HPDE6-E6E7 (cell line): Measurements from ENCODE around the gene KRIT1.
"Not testable (repeated sequence)": the region's sequence is repeated elsewhere in the genome, so short reads cannot be mapped to it uniquely, and the experiment has no call there.

Source experiments
- DNase-seq: peaks from one replicate; pipeline ENCODE4 v3.0.0; 2011; ENCODE audit warnings: missing footprints; ENCODE audit errors: extremely low spot score

KRIT1 gene

DNA sequence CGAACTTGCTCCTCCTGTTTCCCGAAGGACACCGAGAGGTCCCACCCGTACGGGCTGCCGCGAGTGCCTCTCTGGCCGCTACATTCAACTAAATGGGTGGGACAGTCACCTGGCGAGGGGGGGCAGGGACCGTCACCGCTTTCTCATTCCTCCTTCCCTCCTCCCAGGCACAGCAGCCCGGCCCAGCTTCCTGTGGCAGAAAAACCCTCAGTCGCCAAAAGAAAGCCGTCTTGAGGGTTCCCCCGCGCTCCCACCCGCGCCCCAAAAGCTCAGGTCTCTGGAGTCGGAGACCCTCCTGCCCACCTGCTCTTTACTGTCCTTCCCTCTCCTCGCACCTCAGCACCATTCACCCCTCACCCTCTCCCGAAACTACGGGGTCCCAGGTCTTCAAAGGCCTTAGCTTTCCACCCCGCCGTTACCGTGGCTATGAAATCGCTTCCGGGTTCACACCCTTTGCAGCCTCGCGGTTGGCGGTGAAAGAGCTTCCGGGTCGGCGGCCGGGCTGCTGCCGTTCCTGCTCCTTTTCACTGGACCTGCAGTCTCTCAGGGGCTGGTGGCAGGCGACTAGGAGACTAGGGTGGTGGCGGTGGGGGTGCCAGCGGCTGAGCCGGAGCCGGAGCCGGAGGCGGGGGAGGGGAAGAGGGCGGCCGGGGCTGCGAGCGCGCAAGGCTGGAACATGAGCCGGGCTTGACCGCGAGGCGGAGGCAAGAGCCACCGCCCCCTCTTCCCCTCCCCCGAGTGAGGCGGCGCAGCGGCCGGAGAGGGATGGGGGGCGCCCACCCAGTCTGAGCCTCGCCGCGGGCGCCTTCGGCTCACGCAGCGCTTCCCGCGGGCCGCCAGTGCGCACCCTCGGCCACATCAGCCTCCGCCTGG is at the start of gene KRIT1, which contains the start of gene ANKIB1:
Gene KRIT1, minus strand, starts transcription at position 428 of the 873 bp plus-strand sequence. CDS start 3,779 bp downstream, outside the sequence.
Gene ANKIB1, plus strand, starts transcription at position 488 of the 873 bp plus-strand sequence. CDS start 49,005 bp downstream, outside the sequence.
- peak; percentile 68 for DNase-seq

DNA sequence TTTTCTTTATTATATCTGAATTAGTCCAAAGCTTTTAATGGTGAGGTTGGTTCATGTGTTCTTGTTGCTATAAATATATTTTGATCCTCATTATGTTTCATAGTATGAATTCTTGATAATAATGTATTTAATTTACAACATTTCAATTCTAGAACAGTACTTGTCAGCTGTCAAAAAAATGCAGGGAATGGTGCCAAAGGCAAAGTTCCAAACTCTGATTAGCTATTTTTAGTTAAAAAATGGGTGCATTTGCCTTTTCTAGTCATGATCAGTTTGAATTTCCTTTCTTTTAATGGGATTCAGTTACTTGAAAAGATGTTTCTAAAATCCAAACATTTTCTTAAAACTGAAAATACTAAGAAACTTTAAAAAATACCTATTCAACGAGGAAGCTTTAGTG is 49.7 kb upstream of the KRIT1 start:
- DNase-seq: no peak

DNA sequence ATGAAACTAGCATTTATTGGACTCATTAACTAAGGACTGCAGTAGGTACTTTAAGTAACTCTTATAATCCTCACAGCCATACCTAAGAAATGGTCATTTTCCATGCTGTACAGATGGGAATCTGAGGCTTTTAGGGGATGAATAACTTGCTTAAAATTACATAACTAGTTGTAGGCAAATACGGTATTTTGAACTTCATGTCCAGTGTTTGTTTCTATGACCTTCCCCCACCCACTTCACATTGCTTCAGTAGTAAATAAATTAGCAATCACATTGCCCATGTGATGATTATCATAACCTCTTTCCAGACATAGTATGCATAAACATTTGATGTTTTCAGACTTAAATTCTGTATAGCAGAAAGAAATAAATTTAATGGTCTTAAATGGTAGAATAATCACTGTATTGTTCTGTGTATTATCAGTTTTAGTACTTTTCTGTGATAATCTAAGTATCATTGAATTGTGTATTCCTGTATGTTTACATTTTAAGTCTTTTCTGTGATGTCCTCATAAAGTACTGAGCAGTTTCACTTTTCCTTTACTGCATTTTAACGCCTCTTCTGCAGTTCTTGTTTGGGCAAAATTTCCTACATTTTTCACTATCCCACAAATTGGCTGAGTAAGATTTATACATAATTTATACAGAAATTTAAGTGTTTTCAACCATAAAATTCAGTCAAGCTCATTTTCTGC is 48.3 kb upstream of the KRIT1 start:
- no peak for DNase-seq

DNA sequence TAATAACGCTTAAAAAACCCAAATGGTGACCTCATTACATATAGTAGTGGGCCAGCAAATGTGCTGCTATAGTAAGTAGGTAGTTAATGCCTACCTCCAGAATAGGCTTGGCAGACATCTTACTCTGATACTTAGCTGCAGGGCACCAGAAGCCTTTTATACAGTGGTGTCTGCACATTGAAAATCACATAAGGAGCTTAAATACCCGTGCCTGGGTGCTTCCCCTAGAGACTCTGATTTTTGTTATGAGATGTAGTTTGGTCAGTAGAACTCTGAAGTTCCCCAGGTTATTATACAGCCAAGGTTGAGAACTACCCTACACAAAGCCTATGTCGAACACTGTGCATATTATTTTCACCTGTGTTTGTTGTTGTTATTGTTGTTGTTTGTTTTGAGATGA is 47.3 kb upstream of the KRIT1 start:
- no peak for DNase-seq

DNA sequence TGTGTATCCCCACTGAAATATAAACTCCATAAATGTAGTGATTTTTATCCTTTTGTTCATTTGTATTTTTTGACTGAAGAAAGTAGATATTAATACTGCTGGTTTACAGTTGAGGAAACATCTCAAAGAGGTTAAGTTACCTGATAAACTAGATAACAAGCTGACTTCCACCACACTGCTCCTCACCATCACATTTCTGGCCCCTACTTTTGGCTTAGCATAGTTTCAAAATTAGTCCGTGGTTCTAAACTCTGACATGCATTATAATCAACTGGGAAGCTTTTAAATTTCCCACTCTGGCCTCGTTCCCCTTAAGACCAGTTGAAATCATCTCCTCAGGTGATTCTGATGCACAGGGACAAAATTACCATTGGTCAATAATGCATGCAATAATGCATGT is 43.6 kb upstream of the KRIT1 start:
- DNase-seq: no peak

DNA sequence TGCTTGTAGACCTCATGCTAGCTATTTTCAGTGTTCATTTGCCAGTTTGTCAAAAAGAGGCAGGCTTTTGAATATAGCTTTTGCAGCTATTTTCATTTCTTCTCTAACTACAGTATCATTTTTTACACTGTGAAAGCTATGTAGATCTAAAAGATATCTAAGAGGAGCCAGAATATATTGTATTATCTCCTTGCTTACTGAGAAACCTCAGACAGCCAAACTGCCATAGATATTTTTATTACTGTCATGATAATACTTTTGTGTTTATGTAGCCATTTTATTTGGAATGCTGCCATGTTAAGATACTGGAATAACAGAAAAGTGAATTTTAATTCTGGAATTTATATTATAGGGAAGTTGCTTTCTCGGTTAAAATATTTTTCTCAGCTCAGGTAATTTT is 37.2 kb upstream of the KRIT1 start:
- no peak for DNase-seq

DNA sequence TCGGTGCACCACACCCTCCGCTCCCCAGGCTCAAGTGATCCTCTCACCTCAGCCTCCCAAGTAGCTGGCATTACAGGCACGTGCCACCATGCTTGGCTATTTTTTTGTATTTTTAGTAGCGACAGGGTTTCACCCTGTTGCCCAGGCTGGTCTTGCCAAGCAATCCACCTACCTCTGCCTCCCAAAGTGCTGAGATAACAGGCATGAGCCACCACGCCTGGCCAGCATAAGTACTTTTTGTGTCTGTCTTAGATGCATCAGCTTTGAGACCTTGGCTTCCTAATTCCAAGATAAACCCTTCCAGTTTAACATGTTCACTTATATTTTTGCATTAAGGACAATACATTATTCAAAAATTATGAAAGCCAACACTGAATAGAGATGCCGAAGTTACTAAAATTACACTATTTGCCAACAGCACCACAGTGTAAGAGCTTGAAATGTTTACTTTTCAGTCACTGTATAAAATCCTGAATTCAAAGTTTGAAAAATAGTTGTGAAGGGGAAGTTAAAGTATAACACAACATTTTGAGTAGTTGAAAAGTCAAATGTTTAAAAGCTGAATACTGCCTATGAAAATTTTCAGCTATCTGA is 36.6 kb upstream of the KRIT1 start:
- no peak for DNase-seq

DNA sequence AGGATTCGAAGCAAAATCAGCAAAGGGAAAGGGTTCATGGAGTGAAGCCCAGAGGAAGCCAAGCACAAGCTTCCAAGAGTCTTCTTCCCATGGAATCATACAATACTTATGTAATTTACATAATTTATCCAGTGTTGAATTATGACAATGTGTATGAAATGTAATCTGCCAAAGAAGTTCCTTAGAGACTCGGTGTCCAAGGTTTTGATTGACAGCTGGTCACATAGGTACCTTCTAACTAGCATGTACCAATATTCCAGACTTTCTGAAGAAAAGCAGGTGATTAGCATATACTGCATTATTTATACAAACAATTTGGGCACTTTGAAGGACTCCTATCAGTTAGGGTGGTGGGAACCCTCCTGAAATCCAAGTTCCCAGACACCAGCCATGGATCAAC is 35.3 kb upstream of the KRIT1 start:
- no peak for DNase-seq

DNA sequence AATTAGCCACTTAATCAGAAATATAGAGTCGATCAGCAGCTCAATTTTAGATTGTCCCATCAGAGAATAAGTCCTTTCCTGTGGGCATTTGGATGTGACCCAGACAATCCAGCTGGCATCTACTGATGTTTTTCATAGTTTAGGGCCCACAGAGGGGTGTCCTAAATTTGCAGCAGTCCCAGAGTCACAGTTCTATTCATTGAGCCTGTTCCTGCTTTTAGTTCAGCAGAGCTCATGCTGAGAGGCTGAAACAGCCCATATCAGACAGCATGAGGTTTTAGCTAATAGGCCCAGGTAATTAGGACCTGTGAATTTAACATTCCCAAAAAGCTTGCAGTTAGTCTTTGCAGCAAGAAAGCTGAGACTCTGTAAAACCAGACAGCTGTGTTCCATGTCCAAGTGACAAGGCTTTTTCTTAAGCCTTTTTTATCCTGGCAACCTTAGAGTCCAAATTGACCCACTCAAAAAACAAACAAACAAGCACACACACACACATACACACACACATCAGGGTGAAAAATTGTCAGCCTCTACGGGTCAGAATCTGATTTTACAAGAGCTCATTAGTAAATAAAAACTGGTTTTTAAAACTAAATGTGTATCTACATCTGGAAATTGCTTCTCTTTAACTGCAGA is 33.8 kb upstream of the KRIT1 start:
- no peak for DNase-seq

DNA sequence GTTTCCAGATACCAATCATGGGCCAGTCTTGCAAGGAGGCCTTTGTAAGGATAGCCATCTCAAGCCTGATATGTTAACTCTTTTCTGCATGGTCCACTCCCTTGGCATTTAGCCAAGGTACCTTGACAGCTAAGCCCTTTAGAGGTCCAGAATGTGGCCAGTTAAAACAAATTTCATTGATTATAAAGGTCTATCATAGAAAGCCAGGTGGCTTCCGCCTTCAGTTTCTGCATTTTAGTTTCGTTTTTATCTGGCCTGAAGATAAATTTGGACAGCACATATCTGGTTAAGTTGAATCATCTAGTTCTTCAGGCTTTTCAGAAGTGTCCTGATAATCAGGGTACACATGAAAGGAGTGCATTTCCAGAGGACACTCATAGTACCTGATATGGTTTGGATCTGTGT is 30.7 kb upstream of the KRIT1 start:
- DNase-seq: no peak

DNA sequence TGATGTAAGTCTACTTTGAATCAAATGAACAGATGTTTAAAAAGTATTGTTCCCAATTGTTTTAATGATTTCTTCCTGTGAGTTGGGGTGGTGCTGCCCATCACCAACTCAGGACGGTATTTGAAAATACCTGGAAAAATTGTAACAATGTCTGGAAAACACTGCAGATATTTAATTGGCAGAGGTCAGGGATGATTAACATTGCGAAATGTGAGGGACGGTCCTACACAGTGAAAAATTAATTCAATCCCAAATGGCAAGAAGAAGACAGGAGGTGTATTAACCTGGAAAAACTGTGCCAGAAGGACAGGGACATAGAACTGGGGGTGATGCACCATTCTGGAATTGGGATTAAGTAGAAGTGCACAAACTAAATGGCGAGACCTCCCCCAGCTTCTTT is 29.6 kb upstream of the KRIT1 start:
- DNase-seq: no peak

DNA sequence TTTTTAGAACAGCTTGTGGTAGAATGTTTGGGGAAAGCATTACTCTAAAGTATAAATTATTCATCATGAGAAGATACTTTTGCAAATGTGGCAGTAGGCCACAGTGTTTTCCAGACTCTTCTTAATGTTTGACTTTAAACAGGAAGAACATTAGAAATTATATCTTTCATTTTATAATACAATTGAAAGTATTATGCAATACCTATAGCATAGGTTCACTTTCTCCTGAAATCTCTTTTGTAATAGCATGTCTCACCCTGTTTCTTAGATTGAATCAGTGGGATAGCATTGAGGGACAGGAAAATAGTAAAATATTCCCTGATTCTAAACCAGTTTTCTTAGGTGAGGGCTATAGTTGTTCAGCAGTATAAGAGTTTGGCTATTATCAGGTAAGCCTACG is 23.2 kb upstream of the KRIT1 start:
- no peak for DNase-seq

DNA sequence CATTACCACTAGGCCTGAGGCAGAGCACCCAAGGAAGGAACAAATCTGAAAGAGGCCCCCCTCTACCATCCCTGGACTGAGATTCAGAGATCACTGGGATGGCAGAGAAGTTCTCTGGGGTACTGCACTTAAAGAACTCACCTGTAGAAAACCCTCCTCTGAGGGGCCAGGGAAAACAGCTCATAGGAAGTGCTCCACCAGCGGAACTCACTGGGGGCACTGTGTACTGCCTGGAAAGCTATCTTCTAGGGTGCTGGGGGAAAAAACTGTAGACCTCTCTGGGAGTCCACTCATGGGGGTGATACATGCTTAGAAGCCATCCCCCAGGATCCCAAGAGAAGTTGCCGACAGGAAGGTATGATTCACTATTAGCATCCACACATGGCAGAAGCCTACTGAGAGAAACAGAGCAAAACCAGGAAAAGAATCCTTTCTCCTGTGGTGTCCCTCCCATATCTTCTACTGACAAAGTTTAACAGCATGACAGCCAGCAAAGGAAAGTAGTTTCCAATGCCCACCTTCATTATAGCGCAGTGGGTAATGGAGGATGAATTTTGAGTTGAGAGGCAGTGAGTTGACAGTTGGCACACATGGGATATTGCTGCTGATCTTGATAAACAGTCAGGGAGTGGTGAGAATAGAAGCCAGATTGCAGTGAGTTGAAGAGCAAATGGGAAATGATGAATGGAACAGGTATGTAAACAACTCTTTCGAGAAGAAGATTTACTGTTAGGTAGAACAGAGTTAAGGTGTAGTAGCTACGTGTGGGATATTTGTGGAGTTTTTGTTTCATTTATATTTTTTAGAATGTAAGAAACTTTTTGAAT is 20.9 kb upstream of the KRIT1 start:
- DNase-seq: no peak

DNA sequence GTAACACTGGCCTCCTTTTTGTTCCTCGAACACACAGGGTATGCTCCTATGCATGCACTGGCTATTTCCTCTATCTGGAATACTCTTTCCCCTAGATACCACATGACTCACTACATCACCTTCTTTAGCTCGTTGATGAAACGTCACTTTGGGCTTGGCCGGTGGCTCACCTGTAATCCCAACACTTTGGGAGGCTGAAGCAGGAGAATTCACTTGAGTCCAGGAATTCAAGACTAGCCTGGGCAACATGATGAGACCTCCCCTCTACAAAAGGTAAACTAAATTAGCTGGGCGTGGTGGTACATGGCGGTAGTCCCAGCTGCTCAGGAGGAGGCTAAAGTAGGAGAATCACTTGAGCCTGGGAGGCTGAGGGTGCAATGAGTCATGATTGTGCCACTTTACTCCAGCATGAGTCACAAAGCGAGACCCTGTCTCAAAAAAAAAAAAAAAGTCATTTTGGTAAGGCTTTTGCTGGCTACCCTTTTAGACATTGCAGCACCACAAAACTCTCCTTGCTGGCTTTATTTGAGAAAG is 14.6 kb upstream of the KRIT1 start:
- peak; percentile 47 for DNase-seq

DNA sequence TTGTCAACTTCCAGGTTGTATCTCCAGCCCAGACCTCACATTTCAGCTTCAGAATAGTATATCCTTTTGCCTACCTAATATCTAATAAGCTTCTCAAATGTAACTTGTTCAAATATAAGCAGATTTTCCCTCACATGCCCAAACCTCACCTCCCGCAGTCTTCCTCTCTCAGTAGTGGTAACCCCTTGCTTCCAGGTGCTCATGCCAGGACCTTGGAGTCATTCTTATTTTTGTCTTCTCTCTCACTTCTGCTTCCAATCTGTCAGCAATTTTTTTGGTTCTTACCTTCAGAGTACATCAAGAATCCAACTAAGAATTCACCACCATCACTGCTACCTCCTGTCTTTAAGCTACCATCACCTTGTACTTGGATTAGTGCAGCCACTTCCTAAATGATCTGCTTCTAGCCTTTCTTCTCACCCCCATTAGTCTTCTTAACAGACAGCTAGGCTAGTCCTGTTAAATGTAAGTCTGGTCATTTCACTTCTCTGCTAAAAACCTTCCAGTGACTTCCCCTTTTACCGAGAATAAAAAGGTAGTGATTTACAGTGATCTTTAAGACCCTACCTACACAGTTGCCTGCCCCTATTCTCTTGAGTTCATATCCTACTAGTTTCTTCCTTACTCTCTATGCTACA is 14.0 kb upstream of the KRIT1 start:
- no peak for DNase-seq

DNA sequence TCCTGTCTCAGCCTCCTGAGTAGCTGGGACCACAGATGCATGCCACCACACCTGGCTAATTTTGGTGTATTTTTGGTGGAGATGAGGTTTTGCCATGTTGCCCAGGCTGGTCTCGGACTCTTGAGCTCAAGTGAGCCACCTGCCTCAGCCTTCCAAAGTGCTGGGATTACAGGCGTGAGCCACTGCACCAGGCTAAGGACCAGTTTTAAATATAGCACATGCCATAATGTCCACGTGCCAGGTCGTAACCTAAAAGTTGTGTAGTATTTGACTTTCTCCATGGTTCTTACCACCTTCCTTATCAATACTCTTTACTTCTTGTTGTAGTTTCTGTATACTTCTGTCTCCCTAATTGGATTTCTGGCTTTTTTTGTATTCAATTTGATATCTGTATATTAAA is 13.3 kb upstream of the KRIT1 start:
- DNase-seq: no peak

DNA sequence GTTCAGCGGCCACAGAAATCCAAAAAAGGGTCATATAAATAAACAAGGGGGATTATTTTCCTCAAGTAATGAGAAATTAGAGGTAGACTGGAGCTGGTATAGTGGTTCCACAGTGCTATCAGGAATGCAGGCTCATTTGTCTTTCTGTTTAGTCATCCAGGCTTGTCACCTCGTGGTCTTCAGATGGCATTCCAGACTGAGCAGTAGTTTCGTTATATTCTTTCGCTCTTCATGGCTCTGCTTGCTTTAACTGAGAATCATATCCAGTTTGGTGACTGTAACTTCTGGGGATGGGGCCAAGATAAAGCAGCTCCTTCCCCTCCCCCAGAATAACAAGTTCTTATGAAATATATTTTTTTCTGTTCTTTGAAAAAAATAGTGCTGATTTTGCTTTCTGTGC is 9.6 kb upstream of the KRIT1 start:
- DNase-seq: no peak

DNA sequence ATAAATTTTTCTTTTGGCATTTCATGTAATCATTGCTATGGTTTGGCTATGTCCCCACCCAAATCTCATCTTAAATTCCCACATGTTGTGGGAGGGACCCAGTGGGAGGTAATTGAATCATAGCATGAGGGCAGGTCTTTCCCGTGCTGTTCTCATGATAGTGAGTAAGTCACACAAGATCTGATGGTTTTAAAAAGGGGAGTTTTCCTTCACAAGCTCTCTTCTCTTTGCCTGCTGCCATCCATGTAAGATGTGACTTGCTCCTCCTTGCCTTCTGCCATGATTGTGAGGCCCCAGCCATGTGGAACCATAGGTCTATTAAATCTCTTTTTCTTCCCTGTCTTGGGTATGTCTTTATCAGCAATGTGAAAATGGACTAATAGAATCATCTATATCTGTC is 9.1 kb upstream of the KRIT1 start:
- DNase-seq: not testable (repeated sequence)

DNA sequence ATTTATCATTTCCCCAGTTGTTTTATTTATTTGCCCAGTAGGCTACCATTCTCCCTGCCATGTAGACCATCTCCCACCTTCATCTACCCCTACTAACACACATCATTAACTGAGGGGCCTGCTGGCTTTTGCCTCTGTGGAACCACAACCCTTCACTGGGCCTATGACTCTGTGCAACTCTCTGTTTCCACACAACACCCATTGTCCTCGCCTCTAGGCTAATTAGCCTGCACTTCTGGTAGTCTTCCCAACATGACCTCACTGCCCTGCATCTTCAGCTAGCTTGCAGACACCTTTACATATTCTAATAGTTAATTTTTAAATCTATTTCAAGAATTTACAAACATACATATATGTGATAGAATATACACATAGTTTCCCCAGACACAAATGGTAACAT is 7.5 kb upstream of the KRIT1 start:
- no peak for DNase-seq

DNA sequence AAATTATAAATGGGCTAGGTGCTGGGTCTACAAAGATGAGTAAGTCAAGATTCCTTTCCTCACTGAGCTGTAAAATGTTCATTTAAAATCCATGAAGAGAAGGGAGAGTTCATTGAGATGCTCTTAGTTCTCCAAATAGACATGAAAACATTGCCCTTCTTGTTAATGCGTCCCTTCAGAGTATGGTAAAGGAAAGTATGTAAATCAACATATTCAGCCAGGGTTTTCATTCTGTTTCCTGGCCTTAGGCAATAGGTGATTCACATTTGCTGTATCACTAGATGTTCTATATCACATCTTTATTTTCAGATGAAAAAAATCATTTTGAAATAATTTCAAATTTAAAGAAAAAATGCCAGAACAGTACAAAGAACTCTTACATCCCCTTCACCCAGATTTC is 5.5 kb upstream of the KRIT1 start:
- no peak for DNase-seq

DNA sequence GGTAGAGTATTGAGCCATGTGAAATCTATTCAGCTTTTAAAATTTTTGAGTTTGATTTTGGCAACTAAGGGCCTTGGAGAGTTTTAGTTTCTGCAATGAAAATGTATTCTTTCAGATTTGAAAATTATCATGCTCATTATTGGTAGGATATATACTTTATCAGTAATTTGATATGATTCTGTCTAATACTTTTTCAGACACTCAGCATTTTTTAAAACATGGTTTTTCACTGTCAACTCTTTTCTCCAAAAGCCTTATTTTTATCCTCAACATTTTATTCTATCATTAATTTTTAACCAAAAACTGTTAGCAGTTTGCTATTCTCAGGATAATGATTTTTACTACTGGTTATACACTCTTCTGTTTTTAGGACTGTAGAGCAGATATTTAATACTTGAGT is 4.9 kb upstream of the KRIT1 start:
- DNase-seq: no peak
